Upper lobe of left lung (tissue), 6 donors: ENCODE data around the gene ARHGEF19. TPM values are rescaled to one million over a fixed set of nuclear protein-coding genes. Genes with fewer than 3 reads are reported as not detected.

Experiments used
- ATAC-seq, 2 donors: fragments of 200-7000 bp; cut with Tn5 transposase; one replicate each; pipeline ENCODE4 v1.9.1; 2022; ENCODE audit warnings: mild to moderate bottlenecking in 2 of 2, moderate library complexity in 2 of 2; ENCODE audit not compliant: low FRiP score in 2 of 2
- DNase-seq, 2 donors: peaks; one replicate each; pipeline ENCODE4 v3.0.0-alpha.2; 2019 to 2020
- H3K27ac ChIP-seq, 4 donors: fragments of 200-600 bp; sonication (generic); one replicate each; pipeline ENCODE4 v1.5.1; 2016 to 2019
- H3K27me3 ChIP-seq, 4 donors: fragments of 200-600 bp; sonication (generic); one replicate each; pipeline ENCODE4 v1.5.1; 2017 to 2019
- H3K36me3 ChIP-seq, 4 donors: fragments of 200-600 bp; sonication (generic); one replicate each; pipeline ENCODE4 v1.5.1; 2016 to 2019
- H3K4me1 ChIP-seq, 4 donors: fragments of 200-600 bp; sonication (generic); one replicate each; pipeline ENCODE4 v1.5.1; 2018 to 2019
- H3K4me3 ChIP-seq, 4 donors: fragments of 200-600 bp; sonication (generic); one replicate each; pipeline ENCODE4 v1.5.1; 2017 to 2019; ENCODE audit warnings: mild to moderate bottlenecking in 2 of 4, moderate library complexity in 1 of 4
- H3K9me3 ChIP-seq, 4 donors: fragments of 200-600 bp; sonication (generic); one replicate each; pipeline ENCODE4 v1.5.1; 2018 to 2019
- CTCF ChIP-seq, 6 experiments: fragments of 450-650 bp in 4 of 6; fragments of 200-600 bp in 2 of 6; sonication (generic) in 2 of 6; IDR thresholded peaks; one replicate each; pipeline ENCODE4 v1.5.1; 2016 to 2019; ENCODE audit warnings: antibody characterized with exemption in 6 of 6
- EP300 ChIP-seq, 4 donors: sonication (generic); formaldehyde crosslinking; IDR thresholded peaks; one replicate each; pipeline ENCODE4 v1.5.1; 2017; ENCODE audit warnings: antibody characterized with exemption in 4 of 4, control low read depth in 2 of 4
- POLR2A ChIP-seq, 4 donors: fragments of 450-650 bp; IDR thresholded peaks; one replicate each; pipeline ENCODE4 v1.5.1; 2016 to 2017; ENCODE audit warnings: antibody characterized with exemption in 4 of 4, mild to moderate bottlenecking in 2 of 4
- POLR2AphosphoS5 ChIP-seq, 2 donors: sonication (generic); formaldehyde crosslinking; IDR thresholded peaks; one replicate each; pipeline ENCODE4 v1.5.1; 2017; ENCODE audit warnings: antibody characterized with exemption in 2 of 2
- WGBS, 2 donors: methylation state at CpG; one replicate each; pipeline ENCODE4 v1.1.5; 2017 to 2018; 5-methylcytosine and 5-hydroxymethylcytosine counted together
- total RNA-seq, 6 donors: library from RNA; depleted of rRNA in 4 of 6; stranded (reverse); fragments of >200 nt in 4 of 6; gene quantifications; one replicate each; pipeline versions ENCODE4 v1.1.0 to v1.2.1, GENCODE V29; 2016 to 2021
- donor health status: DM: no; HTN: no; CAD: no; lungs with moderate emphysema.
- donor health status: DM: no; HTN: yes; CAD: no; lungs with severe emphysema.

ARHGEF19 gene
- 10 to 100 TPM in 4 of 6 donors, 1 to 10 TPM in 2; 3.5 to 70.2 (median 12.6) TPM for total RNA-seq

- H3K27ac ChIP-seq = peak within 1 kb of the TSS in 3 of 4 donors; percentile 19 to 71 (median 68)
- H3K36me3 ChIP-seq = no peaks in the 10 kb centered on the region
- H3K4me1 ChIP-seq = peaks cover 11 to 31% (median 21%) of the 10 kb centered on the region in 4 donors
- no peaks in the 10 kb centered on the region for H3K27me3 ChIP-seq
- peak within 1 kb of the TSS in 3 of 4 donors; percentile 26 to 39 (median 31) for H3K4me3 ChIP-seq
- peak; percentile 67 to 85 for DNase-seq
- 34 to 49% methylated on average over 5 to 14 of the region's 14 CpGs for WGBS, 2 donors
- H3K9me3 ChIP-seq = no peaks in the 10 kb centered on the region
- peak in 1 of 4 donors; percentile 42 for TF ChIP-seq POLR2A (IDR thresholded peaks at IDR 0.05)
- TF ChIP-seq POLR2AphosphoS5 (IDR thresholded peaks at IDR 0.05) = no peak
- ATAC-seq = peak in 1 of 2 donors; percentile 11
Observed at GRCh38 chr1:16212251-16212961, at the start of gene ARHGEF19. ARHGEF19 (minus strand) TSS chr1:16212652; CDS start chr1:16209054, 3,598 bp downstream.

GRCh38 chr1:16262067-16262466, 49.6 kb upstream of the ARHGEF19 start:
- ATAC-seq = no peak

GRCh38 chr1:16260814-16261213, 48.4 kb upstream of the ARHGEF19 start:
- H3K4me3 ChIP-seq = no peak overlapping the region
- no peaks in the 10 kb centered on the region for H3K27me3 ChIP-seq
- no peaks in the 10 kb centered on the region for H3K9me3 ChIP-seq
- peaks cover 0 to 4% (median 1%) of the 10 kb centered on the region in 4 donors for H3K4me1 ChIP-seq
- no peak overlapping the region for H3K27ac ChIP-seq
- TF ChIP-seq POLR2A (IDR thresholded peaks at IDR 0.05) = no peak
- no peak for TF ChIP-seq EP300 (IDR thresholded peaks at IDR 0.05)
- TF ChIP-seq POLR2AphosphoS5 (IDR thresholded peaks at IDR 0.05) = no peak
- no peak for TF ChIP-seq CTCF (IDR thresholded peaks at IDR 0.05)
- H3K36me3 ChIP-seq = peaks cover 0 to 8% (median 0%) of the 10 kb centered on the region in 4 donors
- 78 to 81% methylated on average over 1 of the region's 1 CpG for WGBS, 2 donors
- DNase-seq (no peak), ATAC-seq (no peak)

More at GRCh38 chr1:16262067-16262466, 49.6 kb upstream of the ARHGEF19 start:
- Histone ChIP-seq H3K27me3 (no peaks in the 10 kb centered on the region), H3K4me3 (no peak overlapping the region), H3K27ac (no peak overlapping the region), H3K4me1 (peaks cover 2 to 13% (median 9%) of the 10 kb centered on the region in 4 donors), H3K9me3 (no peaks in the 10 kb centered on the region), H3K36me3 (no peaks in the 10 kb centered on the region)
- 89 to 90% methylated on average over 1 of the region's 1 CpG for WGBS, 2 donors
- TF ChIP-seq POLR2AphosphoS5 (IDR thresholded peaks at IDR 0.05) (no peak), POLR2A (IDR thresholded peaks at IDR 0.05) (no peak), CTCF (IDR thresholded peaks at IDR 0.05) (no peak), EP300 (IDR thresholded peaks at IDR 0.05) (no peak)
- no peak for DNase-seq

- no peaks in the 10 kb centered on the region for H3K27me3 ChIP-seq
Observed at GRCh38 chr1:16258591-16259135, 46.2 kb upstream of the ARHGEF19 start.

More at GRCh38 chr1:16258591-16259135, 46.2 kb upstream of the ARHGEF19 start:
- H3K27ac ChIP-seq = no peak overlapping the region
- TF ChIP-seq POLR2A (IDR thresholded peaks at IDR 0.05) = no peak
- no peak for TF ChIP-seq EP300 (IDR thresholded peaks at IDR 0.05)
- TF ChIP-seq POLR2AphosphoS5 (IDR thresholded peaks at IDR 0.05) = no peak
- no peak for TF ChIP-seq CTCF (IDR thresholded peaks at IDR 0.05)
- DNase-seq = no peak
- no peak overlapping the region for H3K4me3 ChIP-seq
- peaks cover 0 to 4% (median 1%) of the 10 kb centered on the region in 4 donors for H3K4me1 ChIP-seq
- no peak for ATAC-seq
- H3K36me3 ChIP-seq = peaks cover 4 to 29% (median 12%) of the 10 kb centered on the region in 4 donors
- 91 to 95% methylated on average over 9 of the region's 9 CpGs for WGBS, 2 donors
- H3K9me3 ChIP-seq = no peaks in the 10 kb centered on the region
